ENCODE data around the gene ELOVL2.

The ELOVL2 gene

DNA sequence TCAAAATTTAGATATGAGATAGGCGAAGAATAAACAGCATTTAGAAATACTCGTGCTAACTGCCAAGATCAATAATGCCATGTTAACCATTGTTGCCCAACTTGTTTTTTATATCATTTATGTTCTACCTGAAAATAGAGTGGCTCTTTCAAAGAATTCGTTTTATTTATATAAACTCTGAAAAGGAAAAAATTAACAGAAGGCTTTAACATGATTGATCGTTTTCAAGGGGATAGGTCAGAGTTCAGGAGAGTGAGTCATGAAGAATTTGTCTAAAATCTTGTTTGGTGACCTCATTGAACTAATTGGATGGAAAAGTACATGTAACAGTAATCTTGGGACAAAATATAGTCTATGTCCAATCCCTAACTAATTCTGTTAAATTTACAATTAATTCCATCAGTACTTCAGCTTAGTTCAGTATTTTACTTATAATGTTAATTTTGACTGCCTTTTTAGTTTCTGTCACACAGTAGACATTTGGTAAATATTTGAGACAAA is 11.1 kb upstream of the ELOVL2 start:
- no peak for FAIRE-seq

DNA sequence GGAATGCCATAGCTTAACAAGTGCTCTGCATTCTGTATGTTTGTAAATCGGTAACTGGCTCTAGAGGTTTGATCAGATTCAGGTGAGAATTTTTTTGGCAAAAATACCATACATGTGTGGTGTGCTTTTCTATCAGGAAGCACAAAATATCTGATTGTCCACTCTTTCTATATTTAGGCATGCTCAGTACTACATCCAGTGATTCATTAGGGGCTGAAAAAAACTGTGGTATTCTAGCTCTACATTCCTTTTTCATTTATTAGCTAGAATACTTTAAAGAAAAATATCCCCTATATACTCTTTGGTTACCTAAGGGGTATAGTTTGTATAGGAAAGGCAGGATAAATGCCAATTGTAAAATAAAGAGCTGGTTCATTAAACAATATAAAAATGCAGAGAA is 10.6 kb upstream of the ELOVL2 start:
- FAIRE-seq: no peak

DNA sequence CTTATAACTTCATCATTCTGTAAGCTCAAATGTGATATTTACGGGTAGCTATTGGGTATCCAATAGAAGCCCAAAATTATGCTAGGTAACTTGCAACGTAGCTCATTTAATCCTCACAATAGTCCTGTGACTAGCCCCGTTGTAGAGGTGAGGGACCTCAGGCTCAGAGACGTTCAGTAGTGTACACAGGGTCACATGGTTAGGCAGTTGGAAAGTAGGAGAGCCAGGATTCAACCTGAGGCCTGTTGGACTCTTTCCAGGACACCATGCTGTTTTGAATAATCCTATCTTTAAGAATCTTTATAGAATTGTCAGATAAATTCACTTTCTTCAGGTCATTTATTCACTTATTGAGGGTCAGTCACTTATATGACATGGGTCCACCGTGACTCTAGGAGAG is 9.2 kb upstream of the ELOVL2 start:
- FAIRE-seq: no peak

DNA sequence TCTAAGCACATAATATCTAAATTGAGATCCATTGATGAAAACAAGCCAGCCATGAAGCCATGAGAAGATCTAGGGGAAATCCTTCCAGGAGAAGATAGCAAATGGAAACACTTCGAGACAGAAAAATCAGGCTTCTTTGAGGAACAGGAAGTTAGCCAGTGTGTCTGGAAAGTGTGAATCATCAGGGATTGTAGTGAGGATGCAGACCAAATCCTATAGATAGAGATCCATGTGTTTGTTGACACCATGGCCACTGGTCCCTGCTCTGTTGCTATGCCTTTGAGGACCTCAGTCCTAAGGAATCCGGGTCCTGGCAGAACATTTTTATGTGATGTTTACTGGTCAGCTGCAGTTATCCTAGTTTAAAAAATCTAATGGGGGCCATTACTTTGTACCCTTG is 6.6 kb upstream of the ELOVL2 start:
- no peak for FAIRE-seq

DNA sequence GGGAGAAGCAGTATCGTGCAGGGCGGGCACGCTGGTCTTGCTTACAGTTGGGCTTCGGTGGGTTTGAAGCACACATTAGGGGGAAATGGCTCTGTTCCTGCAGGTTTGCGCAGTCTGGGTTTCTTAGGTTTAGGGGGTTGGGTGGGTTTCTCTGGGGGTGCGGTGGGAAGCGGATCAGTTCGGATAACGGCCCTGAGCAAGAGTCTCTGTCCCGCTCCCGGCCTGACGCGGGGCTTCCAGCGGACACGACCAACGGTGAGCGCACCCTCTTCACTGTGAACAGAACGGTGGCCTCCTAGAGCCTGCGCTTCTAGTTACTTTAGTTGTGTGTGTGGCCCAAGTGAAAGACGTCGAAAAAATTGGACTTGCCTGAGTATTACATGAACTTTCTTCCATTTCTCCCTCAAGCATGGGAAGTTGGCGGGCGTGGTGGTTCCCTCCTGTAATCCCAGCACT is 635 bp upstream of the ELOVL2 start:
- no peak for FAIRE-seq

DNA sequence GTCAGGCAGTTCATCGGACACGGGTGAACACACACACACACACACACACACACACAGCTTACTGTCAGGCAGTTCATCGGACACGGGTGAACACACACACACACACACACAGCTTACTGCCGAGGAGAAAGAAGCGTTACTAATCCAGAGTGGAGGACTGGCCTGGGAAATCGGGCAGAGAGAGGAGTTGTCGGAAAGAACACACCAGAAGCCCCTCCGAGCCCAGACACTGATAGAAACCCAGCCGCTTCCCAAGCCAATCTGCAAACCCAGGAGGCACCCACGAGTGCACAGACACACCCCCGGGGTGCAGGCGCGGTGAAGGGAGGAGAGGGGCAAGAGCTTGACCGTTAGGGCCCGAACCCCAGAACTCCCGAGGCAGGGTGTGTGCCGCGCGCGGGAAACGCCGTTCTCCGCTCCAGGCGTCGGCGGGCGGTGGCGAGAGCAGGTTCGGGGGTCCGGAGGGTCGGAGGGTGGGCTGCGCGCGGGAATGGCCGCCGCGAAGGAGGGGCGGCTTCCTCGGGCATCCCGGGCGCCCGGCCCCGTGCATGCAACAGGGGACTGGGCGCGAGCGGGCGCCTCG is 636 bp downstream of the ELOVL2 start:
- FAIRE-seq: no peak

DNA sequence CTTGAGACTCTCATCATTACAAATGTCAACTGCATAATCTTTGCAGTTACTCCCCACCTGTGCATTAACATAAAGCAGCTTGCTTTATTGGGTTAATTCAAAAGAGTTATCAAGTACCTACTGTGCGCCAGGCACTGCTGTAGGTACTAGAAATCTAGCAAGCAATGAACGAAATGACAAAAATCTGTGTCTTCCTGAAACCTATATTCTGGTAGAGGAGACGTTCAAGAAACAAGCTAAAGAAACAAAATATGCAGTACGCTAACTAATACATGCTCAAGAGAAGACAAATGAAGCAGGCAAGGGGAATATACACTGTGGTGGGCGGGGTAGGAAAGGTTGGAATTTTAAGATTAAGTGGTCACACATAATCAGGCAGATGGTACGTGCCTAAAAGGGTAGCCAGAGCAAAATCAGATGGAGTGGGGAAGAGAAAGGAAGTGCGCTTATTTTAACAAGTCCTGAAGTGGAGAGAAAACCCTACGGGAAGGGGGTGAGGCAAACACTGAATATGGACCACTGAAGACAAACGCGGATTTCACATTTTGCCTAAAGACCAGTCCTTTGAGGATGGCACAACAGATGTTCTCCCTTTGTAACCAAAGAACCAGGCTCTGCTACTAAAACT is 1.2 kb downstream of the ELOVL2 start:
- FAIRE-seq: no peak

DNA sequence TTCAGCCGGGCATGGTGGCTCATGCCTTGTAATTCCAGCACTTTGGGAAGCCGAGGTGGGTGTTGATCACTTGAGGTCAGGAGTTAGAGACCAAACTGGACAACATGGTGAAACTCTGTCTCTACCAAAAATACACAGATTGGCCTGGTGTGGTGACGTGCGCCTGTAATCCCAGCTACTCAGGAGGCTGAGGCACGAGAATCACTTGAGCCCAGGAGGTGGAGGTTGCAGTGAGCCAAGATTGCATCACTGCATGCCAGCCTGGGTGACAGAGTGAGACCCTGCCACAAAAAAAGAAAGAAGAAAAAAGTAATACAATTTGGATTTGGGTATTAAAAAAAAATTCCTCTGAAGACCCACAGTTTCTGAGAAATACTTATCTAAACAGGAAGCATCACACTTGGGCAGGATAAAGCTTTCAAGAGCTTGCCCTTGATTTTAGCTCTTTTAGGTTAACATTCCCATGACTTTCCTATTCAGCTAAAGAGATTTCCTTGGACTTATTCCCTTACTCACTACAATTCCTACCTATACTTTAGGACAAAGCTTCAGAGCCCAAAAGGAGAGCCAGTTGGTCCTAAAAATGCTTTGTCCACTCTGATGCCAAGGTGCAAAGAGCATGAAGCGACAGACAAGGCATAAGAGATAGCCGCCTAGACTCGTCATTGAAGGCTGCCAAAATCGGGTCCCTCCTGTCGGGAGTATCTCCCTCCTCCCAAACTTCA is 1.9 kb downstream of the ELOVL2 start:
- no peak for FAIRE-seq

DNA sequence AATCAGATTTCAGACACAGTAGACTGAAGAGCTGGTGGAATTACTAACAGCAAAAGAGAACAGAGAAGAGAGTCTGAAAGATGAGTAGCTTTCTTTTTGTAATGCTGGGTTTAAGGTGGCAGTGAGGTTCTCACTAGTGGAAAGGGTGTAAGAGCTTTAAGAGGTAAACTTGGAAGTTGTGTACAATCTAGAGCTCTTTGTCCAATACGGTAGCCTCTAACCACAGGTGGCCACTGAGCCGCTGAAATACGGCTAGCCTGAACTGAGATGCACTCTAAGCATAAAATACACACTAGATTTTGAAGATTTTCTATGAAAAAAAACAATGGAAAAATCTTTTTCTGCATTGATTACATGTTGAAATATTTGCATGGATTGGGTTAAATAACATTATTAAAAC is 4.0 kb downstream of the ELOVL2 start:
- FAIRE-seq: no peak

DNA sequence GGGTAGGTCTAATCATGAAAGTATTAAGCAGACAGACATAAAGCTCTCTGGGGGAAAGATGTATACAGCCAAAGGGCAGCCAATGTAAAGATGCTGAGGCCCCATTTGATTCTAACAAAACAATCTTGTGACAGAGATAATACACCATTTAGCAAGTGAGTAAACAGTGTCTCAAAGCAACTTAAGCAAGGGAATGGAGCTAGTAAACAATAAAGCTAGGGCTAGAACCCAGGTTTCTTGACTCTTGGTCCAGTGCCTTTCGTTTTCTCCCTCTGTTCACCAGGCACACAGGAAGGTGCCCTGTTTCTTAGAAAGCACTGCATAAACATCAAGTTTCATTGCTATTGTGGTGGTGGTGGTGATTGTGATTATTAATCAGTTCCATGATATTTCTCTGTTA is 5.1 kb downstream of the ELOVL2 start:
- FAIRE-seq: no peak

DNA sequence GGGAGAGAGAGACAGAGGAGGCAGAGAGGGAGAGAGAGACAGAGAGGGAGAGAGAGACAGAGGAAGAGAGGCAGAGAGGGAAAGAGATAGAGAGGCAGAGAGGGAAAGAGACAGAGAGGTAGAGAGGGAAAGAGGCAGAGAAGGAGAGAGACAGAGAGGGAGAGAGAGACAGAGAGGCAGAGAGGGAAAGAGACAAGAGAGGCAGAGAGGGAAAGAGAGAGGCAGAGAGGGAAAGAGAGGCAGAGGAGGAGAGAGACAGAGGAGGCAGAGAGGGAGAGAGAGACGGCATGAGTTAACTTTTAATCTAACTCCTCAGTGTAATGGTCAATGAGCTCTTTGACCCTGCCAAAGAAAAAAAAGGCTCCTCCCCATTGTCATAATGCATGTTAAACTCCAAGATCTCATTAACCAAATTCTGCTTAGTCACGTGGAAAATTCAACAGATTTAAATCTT is 7.1 kb downstream of the ELOVL2 start:
- FAIRE-seq: no peak

DNA sequence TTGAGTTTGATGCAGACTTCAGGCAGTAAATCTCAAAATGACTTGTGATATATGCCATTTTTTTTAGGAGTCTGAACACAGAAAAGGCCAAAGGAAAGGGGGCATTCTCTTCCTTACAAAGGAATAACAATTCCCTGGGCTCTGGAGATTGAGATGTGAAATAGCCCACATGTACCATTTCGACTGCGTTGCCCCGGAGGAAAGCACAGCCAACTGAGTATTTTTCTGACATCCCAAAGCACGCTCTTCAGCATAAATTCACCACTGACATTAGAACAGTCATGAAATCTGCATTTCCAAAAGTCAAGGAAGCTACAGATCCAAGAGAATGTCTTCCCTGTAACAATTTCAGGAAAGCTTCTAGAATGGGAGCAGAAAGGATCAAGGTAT is 7.8 kb downstream of the ELOVL2 start:
- FAIRE-seq: no peak

DNA sequence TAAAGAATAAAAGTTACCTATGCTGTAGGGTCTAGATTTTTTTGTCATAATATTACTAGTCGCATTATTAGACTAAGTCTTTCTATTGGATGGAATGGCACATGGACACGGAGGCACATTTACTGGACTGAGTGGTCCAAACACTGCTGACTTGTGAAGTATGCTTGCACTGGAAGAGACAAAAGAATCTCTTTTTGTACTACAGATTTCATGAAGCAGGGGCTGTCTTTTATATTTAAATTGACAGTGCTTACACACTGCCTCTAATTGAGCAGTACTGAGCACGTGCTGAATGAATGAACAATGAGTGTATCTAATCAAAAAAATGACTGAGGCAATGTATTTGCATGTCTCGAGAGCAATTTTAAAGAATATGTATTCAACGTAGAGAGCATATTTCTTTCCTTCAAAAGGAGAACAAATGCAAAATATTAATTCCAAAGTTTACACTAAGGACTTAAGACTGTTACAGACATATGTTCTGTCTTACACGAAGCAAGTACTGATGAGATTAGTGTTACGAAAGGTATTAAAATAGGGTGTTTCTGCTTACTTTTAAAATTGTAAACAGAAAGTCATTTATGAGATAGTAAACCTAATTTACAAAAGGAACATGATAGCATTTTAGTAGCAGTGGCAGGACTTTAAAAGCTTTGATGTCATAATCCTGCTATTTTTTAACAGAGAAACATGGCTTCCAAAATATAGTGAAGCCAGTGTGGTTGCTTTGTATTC is 8.3 kb downstream of the ELOVL2 start:
- no peak for FAIRE-seq

DNA sequence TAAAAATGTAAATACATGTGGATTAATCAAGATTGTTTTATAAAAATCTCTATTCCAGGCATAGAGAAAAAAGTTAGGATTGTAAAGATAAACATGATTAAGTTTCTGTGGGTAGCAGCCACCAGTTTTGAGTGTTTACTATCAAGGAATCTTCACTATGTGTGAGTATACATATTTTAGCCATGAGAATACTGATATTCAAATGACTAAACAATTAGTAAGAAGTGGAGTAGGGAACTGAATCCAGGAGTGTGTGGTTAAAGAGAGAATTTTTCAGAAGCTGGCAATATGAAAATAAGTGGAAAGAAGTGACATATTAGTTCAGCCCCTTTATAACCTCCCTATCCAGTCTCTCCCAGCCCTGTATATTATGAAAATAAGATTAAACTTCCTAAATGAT is 10.3 kb downstream of the ELOVL2 start:
- FAIRE-seq: no peak

DNA sequence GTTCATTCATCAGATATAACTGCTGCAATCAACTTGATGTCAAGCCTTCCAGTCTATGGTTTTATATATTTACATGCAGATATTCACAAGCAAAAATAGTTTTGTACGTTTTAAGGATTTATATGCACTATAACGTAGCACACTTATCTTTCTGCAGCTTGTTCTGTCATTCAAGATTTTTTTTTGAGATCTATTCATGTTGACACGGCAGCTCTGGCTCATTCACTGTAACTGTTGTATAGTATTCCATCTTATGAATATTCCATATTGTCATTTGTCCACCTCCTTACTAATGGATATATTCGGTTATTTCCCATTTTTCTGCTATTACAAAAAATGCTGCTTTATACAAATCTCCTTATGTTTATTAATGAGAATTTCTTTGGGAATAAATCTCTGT is 13.2 kb downstream of the ELOVL2 start:
- no peak for FAIRE-seq

DNA sequence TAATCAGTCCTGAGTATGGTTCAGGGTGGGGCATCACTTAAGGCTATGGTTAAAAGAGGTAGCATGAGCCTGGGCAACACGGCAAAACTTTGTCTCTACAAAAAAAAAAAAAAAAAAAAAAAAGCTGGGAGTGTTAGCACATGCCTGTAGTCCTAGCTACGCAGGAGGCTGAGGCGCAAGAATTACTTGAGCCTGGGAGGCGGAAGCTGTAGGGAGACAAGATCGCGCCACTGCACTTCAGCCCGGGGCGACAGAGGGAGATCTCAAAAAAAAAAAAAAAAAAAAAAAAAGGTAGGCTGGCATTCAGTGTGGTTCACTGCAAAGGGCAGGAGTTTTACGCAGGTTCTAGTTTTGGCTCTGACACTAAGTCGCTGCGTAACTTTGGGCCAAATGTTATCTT is 15.1 kb downstream of the ELOVL2 start:
- no peak for FAIRE-seq

DNA sequence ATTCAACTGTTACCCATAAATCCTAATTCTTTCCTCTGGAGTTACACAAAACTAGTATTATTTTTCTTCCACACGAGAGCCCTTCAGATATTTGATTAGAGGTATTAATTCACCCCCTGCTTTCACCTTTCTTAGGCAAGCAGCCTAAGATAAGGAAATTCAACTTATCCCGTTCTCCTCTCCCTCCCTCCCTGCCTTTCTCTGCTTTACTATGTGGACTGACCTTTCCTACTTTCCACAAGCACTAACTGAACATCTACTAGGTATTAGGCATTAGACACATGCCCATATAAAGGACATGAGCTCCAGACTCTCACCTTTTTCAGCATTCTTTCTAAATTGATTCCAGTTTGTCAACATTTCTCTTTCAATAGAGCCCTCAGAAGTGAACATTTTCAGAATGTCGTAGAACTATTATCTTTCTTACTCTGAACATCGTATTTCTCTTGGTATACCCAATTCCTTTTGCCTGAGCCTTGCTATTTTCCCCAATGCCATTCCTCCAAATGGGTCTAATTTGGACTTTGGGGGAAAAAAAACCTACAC is 16.5 kb downstream of the ELOVL2 start:
- no peak for FAIRE-seq

DNA sequence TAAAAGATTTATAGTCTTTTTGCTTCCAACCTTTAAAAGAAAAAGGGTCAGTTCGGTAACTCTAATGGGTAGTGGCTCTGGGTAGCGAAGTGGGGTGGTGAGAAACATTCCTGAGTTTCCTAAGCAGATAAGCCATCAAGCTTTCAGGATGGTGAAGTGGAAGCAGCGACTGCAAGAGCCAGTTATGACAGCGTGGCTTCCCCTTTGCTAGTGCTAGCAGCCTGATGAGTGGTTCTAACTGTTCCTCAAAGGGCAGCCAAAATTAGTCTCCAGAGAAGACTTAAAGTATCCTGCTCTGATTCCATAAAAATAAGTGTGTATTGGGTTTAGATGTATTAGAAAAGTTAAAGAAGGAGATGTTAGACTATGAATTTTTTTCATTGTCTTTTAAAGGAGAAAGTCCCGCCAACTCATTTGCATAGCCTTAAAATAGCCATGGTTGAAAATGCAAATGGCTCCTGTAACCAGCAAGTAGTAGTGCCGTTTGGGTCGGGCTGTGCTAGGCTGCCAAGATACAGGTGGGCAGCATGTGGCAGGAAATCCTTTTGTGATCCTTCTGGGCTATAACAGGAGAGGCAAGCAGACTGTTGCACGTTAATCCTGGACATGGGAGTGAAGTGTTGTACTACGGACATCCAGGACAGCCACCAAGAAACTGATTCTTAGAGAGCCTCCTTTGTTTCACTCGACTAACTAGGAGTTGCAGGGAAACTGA is 18.0 kb downstream of the ELOVL2 start:
- no peak for FAIRE-seq

DNA sequence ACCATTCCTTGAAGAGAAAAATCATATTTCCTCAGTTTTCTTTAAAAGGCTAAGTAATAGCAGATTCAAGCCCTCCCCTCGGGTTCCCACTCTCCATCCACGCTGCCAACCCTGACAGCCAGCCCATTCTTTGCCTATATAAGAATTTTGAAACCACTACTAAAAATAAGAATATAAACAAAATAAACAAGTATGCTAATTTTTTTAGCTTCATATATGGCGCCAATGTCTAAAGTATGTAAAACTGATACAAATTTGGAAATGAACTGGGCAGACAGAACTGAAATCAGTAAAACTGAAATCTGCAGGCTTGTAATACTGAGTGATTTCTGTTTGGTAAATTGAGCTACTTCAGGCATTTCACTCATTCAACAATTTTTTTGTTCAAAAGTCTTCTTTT is 19.0 kb downstream of the ELOVL2 start:
- no peak for FAIRE-seq

DNA sequence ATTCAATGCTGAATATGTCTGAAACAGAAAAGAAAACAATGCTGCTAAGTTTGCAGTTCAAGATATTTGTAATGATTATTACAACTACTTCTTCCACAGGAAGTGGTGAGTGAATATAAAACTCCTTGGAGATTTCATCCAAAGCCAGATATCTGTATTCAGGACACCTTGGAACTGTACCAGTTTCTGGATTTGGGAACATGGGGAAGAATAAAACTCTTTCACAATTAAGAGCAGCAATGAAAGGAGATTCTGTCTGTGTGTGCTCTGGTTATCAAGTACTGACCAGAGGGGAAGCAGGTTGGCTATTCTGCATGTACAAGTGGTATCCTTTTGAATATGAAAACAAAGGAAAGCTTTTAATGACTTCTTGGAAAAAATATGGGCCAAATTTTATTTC is 21.1 kb downstream of the ELOVL2 start:
- FAIRE-seq: no peak

DNA sequence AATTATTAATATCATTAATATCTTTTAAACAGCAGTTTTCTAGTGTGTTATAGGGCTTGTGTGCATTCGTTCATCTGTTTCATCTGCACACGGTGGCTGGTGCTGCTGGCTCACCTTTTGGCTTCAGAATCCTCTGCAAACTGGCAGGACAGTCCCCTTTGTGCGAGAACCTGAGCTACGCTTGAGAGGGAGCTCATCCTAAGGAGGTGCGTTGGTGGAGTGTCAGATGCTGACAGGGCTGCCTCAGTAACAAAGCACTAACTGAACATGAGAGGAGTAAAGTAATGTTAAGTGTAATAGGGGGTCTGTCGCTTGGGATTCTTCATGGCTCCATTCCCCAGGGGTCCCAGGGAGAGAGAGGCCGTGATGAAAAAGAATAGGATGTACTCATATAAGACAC is 22.4 kb downstream of the ELOVL2 start:
- no peak for FAIRE-seq

DNA sequence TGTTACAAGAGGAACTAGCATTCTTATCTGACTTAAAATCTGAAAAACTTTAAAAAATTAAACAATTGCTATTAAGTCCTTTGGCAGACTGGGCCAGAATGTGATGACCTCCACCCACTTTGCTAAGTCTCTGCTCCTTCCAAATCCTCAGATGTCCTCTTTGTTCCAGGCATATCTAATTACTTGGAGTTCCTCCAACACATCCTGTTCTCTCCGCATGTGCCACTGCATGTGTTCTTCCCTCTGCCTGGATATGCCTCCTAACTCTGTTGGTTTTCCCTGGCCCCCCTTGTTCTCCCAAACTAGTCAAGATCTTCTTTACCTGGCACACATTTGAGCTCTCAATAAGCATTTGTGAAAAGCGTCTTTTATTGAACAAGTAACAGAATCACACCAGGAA is 23.1 kb downstream of the ELOVL2 start:
- no peak for FAIRE-seq

DNA sequence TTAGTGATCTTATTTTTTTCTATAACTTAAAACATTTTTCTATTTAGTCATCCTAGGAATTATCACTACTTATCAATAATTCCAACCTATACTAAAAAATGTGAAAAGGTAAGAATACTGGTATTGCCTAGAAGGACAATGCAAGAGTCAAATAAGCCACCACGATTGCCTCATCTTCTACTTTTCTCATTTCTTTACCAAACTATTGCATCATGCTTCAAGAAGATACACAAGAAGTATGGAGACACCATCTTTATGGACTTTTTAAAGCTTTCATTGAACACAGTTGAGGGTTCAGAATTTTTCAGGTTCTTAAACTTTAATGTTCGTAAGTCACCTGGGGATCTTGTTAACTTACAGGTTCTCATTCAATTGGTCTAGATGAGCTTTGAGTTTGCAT is 25.9 kb downstream of the ELOVL2 start:
- no peak for FAIRE-seq
